Measurements from ENCODE around the gene ARMH3.
A peak's percentile ranks its signal among the peaks of the same experiment; 100 is the strongest.

Gene ARMH3

DNA sequence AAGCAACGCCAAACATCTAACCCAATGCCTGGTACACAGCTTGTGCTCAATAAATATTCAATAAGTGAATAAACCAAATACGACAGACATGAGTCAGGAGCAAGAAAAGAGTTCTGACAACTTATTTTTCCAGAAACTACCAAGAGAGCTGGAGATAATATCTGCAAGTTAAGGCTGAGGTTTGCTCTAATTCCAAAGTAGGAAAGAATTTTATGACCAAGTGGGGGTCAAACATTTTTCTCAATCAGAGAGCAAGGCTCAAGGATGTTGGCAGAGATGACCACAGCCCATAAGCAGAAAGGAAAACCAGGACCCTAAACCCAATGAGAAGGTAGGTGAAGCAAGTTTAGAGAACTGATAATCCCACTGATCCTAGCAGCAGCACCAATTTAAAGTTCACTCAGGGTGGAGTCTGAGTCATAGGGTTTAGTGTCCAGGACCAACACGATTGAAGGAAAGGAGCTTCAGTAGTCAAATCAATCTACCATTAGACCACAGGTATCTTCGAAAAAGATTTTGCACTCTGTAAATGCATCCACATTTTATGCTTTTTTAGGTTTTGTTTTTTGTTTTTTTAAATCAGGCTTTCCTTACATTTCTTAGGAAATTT lies 163.1 kb downstream of the ARMH3 start:
- no peak for DNase-seq

DNA sequence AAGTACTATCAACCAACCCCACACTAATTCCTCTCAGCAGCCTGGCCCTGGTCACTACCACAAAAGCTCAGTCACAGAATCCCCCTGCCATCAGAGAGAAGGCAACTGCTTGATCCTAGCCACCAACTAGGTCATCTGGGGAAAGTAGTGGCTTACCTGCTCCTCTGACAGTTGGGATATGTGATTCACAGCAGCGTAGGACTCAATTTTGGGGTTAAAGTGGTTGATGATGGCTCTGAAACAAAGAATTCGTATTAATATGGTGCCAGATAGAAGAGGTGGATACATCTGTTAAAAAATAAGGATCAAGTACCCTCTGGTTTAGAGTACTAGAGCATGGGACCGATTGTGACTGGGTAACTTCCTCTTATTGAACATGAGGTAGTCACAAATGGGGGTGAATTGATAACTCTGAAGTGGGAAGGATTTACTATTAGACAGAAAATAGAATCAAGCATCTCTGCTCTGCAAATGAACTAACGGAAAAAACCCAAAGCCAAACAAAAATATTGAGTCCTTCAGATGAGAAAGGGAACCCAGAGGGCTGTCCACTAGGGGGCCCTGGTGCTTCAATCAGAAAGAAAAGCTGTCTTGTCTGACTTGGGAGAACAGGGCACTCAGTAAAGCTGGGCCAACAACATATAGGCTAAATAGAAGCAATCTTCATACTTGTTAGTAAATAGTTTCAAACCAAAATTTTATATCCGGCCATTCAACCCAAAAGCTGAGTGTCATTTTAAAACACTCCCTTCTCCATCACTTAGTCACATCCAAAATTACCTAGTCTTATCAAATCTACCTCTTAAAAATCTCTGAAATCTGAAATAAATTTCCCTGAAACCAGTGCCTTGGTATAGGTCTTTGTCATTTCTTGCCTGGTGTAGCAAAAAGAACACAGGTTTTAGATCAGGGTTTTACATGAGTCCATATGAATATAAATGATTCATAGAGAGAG lies 166.4 kb downstream of the ARMH3 start:
- DNase-seq = peak; percentile 56 to 90

DNA sequence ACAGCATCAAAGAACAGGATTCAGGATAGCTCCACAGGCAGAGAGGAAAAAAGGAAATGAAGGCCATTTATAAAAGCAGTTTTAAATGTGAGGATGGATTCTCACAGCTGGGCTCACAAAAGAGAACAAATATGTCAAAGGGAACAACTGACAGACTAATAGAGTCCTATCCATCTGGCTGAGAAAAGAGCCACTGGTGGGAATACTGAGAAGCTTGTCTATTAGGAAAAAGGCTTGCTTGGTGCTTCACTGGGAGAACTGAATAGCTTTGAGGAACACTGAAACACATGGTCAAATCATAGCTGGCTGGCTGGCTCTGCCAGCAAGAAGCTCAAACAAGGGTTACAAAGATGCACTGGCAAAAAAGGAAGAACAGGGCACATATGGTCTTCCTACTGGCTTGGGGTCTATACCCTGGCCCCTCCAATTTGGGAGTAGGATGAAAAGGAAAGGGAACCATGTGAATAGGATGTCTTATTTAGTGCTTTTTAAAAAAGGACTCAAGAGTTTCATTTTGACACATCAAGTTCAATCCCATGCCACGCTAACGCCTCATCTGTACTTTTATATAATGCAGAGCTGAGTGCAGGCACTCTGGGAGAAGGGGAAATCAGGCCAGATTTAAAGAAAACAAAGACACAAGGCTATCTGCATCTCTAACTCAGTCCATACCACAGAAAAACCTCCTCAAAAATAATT lies 167.6 kb downstream of the ARMH3 start:
- DNase-seq = no peak

DNA sequence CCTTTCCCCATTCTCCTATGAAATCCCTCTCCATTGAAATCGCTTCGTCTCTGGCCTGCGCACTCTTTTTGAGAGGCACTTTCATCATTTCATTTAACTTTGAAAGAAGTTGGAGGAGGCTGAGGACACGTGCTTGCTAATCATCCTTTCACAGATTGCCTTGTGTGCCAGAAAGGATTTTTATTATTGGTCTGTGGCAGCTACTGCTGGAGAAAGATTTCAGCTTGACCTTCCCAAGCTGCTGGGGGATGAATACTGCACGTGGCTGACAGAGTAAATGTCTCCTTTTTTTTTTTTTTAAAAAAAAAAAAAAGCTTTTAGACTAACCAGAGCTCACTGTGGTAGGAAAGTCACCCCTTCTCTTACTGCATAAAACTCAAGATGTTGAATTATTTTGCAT lies 168.2 kb downstream of the ARMH3 start:
- DNase-seq = no peak

DNA sequence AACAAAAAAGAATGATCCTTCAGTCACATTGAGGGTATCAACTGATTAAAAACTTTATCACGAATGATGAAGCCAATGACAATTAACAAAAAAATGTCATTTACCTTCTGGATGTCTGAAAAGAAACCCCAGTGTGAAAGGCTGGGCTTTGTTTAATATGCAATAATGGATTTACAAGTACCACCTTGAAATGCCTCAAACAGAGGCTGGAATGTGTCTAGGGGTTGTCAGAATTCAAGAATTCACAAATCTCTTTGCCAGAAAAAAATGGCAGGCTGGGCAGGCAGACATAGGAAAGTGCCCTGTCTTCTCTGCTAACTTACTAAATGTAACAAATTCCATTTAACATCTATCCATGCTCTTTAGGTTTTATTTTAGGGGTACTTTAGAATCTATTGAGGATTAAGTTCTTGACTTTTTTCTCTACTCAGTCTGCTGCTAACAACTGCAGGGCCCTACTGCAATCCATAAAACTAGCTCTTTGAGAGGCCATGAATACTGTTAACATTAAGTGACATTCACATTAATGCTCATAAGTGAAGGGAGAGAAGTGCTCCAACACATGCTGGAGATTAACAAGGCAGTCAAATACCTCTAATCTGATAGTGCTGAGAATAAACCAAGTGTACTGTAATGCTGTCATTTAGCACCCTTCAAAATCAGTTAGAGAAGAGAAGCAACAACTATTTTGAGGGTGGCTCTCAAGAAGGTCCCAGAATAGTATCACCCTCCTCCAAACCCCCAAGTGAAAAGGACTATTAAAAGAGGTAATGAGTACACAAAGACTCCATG lies 169.3 kb downstream of the ARMH3 start:
- no peak for DNase-seq

DNA sequence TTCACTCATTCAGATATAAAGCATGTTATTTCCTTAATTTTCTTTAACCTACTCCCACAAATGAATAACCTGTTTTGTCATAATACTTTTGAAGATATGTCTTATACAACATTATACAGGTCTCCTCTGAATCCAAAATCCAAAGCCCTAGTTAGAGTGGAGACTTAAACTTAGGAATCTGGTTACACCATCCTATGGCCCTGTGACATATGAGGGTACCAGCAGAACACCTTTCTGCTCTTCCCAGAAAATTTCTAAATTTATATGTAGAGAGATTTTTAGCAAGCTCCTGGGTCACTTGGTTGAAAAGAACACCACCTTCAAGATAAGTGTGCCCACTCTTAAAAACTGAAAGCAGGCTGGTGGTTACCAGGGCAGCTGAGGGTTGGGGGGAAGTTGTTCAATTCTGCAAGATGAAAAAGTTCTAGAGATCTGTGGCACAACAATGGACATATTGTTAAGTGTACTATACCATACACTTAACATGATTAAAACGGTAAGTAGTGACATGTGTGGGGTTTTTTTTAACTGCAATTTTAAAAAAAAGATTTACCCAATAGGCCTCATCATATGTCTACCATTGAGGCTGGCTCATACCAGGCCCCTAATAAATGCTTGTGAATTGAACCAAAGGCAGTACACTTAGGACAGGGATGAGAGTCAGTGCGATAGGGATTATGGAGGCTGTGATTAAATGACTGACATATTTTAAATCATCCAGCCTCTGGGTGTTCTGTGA lies 174.8 kb downstream of the ARMH3 start:
- no peak for DNase-seq

DNA sequence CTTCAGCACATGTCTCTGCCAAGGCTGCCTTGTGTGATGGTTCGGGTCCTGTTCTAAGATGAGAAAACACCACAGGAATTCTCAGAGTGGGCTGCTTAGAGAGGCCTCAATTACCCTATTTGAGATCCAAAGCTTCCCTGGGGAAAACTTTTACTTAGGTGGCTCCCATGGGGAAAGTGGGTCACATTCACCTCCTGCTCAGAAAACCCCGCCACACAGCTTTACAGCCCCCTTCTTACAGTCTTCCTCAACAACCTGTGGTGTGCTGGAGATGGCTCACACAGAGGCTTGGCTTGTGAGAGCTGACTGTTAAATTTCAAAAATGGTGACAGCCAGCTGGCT lies 175.8 kb downstream of the ARMH3 start:
- DNase-seq = no peak

DNA sequence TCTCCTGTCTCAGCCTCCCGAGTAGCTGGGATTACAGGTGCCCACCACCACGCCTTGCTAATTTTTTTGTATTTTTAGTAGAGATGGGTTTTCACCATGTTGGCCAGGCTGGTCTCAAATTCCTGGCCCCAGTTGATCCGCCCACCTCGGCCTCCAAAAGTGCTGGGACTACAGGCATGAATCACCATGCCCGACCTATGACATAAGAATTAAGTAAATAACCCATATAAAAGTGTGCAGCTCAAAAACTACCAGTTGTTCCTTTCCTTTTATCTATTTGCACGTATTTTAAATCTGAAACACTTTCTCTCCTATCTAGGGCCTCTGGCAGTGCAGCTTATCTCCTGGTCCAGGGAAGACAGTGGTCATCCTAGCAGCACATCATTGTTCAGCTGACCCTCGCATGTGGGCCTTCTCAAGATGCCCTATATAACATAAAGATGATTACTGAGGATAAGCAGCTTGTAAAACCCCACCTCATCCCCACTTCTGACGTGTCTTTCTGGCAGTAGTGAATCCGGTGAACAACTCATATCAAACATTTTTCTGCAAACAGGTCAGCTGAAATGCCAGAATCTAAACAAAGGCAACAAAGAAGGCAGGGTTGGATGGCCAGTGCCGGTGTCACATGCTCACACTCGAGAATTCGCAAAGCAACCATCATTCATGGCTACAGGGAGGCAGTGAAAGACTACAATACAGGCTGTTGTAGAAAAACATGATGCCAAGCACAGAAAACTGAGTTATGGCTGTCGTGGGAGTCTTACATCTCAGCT lies 176.3 kb downstream of the ARMH3 start:
- no peak for DNase-seq

DNA sequence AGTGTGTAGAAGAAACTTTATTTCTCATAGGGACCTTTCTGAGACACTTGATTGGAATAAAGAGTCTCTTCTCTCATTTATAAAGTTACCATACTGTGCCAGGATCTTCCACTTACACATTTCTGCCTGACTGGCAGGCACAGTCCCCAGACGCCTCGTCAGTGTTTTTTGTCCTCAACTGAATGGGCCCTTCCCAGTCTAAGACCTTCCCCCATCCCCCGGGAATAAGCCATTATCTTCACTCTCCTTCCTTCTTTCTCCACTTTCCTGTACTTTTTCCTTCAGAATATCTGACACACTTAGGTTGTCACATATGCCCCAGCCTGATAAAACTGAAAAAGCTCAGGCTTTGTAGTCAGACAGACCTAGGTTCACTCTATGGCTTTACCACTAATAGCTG lies 177.1 kb downstream of the ARMH3 start:
- DNase-seq = no peak

DNA sequence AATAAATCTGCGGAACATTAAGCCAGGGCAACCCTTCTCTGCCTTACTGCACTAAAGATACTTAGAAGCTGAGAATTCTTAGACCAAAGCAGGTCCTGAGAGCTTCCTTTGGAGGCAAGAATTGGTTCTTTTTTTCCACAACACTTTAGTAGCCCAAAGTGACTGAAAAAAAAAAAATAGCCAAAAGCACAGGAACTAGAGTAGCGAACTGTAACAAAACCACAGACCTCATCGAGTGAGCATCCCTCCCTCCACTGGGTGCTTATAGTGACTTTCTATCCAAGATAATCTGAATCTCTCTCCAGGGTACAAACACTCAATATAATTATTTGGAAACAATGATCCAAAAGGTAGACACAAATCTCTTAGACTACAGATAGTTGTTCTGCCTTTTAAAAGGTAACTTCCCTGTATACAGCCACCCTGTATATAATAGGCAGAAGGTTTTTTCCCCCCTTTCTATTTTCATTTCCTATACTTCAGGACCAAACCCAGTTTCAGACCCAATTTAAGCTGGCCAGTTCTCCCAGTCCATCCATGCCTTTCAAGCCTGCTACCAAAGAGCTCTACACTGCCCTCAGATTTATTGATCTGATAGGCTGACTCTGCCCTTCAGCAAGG lies 180.8 kb downstream of the ARMH3 start:
- no peak for DNase-seq

DNA sequence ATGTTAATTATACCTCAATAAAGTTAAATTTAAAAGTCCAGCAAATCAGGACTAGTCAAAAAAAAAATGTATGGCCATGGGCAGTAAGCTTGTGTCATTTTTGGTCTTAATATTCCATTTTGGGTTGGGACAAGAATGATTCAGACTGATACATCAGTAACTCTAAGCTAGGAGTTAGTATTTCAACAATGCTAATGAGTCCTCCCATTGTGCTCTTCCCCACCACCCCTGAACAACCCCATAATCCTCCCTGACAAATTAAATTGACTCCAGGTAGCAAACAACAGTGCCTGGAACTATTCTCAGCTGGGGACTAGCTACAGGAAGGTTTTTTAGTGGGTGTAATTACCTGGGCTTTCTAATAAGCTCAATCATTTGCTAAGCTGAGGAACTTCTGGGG lies 181.7 kb downstream of the ARMH3 start:
- no peak for DNase-seq

DNA sequence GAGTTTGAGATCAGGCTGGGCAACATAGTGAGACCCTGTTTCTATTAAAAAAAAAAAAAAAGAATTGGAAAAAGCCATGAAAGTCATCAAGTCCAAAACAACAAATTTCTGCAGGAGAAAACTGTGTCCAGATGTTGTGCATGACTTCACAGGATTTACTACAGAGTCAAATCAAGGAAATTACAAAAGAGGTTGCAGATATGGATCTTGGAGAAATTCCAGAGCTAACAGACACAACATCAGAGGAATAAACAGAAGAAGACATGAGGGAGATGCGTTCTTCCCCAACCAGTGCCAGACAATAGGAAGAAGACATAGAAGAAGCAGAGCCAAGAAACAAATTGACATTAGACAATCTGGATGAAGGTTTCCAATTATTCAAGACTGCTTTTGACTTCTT lies 188.0 kb downstream of the ARMH3 start:
- no peak for DNase-seq

DNA sequence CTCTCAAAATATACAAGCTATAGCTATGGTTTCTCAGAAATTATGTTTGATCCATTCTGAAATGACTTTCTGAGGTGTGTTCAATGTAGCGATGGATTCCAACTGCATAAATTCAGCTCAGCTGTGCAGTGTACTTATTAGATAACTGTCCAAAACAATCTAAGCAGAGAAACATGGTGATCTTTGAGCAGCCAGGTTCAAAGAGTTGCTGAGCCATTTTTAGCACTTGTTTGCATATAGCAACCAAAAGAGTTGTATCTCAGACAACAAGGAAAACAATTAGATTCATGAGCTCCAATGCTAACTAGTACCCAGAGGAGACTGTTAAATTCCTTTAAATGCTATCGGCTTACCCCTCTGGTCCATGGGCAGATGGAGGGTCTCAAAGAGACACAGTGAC lies 196.4 kb downstream of the ARMH3 start:
- no peak for DNase-seq

DNA sequence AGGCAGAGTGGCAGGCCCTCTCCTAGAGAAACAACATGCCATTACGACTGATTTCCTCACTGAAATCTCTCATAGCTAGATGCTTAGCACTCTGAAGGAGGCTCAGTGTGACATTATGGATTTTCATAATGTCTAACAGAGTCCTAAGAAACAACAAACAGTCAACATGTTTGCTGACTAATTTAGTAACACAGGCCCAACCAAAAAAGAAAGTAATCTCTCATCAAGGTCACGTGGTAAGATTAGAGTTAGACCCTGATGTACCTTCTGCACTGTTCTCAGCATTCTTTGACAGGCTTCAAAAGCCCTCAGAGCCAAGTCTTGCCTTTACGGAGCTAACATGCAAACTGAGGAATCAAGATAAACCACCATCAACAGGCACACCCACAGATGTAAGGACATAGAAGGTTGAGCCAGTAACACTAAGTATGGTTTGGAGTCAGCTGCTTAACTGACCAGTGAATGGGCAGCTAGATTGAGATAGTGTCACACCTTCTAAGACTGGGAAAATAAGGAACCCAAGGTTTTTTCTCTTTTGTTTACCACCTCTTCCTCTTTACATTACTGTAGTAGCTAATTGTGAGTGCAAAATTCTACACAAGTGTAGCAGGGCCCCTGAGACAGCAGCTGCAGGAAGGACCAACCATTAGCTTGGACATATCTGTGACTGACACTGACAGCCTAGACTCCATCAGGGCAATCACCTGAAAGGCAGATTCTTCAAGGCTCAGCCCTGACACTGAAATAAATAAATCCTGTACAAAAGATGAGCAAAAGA lies 197.1 kb downstream of the ARMH3 start:
- no peak for DNase-seq

DNA sequence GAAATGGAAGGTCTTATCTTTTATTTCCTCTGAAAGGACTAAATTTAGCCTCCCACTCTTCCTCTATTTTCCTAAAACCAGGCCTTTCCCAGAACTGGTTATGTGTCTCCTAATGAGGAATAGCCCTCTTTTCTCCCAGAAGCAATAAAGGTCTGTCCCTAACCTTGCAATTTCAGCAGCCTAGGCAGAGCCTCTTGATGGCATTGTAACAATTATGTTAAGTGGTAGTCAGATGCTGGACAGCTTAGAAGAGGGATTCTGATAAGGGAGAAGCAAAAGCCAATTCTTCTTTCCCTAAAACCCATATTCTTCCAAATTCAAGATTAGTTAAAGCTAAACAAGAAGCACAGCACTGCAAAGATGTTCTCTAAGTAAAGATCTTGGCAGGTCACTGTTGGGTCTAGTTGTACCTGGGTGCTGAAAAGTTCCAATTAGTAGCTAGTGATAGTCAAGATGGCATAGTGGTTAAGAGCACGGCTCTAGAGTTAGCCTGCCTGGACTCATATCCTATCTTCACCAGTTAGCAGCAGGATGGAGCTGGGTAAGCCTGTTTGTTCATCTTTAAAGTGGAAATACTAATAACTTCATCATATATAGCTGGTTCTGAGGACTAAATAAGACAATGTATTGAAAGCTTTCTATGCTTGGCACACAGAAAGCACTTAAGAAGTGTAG lies 198.0 kb downstream of the ARMH3 start:
- no peak for DNase-seq

DNA sequence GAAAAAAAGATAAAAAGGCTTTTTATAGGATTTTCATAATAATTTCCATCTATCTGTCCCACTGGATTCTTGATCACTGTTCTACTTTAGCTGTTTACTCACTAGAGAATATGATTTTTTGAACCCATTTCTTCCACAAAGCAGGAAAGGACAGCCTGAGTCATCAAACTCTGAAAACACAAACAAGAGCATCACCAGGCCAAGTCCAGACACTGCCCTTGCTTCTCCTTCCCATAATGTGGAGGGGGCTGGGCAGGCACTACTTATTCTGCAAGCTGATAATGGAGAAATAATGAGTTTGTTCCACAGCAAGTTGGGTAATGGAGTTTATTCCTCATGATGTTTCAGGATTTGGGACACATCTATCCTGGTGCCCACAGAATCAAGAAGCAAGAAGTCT lies 199.3 kb downstream of the ARMH3 start:
- peak in 1 of 2 donors; percentile 11 for DNase-seq

DNA sequence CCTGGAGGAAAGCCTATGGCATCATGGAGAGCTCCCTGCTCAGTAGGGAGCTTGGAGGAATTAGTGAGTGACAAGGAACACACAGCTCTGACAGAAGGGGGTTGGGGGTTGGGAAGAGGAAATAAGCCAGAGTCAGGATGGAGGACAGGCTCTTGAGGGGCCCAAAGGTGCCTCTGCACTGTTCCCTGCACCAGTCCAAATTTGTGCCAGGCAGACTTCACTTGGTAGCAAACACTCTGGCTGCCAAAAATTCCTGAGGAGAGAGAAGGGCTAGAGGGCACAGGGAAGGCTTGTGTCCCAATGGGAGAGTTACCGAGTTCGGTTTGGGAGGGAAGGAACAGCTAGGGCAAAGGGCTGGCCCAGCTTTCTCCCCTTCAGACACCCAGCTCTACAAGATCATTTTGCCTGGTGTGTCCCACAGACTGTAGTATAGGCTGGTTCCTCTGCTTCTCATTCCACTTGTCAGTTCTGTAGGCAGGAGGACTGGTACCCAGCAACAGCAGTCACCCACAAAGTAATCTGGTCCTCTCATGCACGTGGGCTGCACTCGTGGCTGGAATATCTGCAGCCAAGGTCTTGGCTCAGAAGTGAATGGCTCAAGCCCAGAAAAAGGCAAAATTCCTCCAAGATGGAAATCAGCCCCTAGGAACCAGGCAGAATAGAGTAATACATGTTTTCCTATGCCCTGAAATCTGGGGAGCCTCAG lies 204.4 kb downstream of the ARMH3 start:
- DNase-seq = no peak

DNA sequence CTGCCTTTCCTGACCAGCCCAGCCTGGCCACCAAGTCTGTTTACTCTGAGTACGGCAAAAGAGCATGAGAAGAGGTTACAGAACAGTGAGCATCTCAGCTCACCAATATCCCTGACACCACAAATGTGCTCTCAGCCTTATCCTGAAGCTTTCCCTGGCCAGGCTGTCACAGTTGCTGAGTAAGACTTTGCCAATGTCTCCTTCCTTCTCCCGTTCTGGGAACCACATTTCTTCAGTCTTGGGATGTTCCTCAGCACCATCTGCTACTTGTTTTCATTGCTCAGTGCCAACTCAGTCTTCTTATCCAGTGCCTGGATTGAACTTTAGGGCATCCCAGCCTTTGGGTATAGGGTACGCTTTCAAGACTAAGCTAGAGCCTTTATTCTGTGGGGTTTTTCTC lies 205.2 kb downstream of the ARMH3 start:
- DNase-seq = no peak

DNA sequence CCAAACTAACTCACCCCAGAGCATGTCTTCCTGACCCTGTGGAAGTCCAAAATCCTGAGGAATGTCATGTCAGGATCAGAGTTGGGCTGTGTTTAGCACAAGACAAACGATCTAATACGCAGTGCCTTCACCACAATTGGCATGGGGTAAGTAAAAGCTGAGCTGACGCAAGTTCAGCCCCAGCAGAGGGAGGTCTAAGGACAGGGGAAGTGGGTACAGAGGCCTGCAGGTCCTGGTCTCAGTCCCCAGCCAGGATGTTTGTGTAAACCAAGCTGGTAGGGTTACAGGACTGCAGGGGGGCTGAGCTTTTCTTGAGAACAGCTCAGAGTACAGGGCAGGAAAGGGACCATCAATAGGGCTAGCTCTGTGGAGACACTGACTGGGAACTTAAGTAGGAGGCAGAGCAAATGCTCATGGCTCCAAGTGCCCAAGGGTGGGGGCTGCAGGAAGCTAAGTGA lies 207.1 kb downstream of the ARMH3 start:
- peak; percentile 29 to 69 for DNase-seq
